ENCODE data around the gene HCFC1R1. TPM values are rescaled to one million over a fixed set of nuclear protein-coding genes. Genes with fewer than 3 reads are reported as not detected.

Gene HCFC1R1
- total RNA-seq, 6 experiments from 2014 or later: 54.6 to 90.3 (median 83.2) TPM

DNA sequence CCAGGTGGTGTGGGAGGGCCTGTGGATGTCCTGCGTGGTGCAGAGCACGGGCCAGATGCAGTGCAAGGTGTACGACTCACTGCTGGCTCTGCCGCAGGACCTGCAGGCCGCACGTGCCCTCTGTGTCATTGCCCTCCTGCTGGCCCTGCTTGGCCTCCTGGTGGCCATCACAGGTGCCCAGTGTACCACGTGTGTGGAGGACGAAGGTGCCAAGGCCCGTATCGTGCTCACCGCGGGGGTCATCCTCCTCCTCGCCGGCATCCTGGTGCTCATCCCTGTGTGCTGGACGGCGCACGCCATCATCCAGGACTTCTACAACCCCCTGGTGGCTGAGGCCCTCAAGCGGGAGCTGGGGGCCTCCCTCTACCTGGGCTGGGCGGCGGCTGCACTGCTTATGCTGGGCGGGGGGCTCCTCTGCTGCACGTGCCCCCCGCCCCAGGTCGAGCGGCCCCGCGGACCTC lies 10.2 kb downstream of the HCFC1R1 start:
- H3K9me3 Mint-ChIP-seq: no peaks in the 10 kb centered on the region
- no peak overlapping the region for H3K27ac Mint-ChIP-seq
- no peaks in the 10 kb centered on the region for H3K36me3 Mint-ChIP-seq (ENCODE audit: low read depth)
- H3K27me3 Mint-ChIP-seq (ENCODE audit: insufficient read depth): peaks cover 27% of the 10 kb centered on the region
- TF ChIP-seq, protein P1, sequence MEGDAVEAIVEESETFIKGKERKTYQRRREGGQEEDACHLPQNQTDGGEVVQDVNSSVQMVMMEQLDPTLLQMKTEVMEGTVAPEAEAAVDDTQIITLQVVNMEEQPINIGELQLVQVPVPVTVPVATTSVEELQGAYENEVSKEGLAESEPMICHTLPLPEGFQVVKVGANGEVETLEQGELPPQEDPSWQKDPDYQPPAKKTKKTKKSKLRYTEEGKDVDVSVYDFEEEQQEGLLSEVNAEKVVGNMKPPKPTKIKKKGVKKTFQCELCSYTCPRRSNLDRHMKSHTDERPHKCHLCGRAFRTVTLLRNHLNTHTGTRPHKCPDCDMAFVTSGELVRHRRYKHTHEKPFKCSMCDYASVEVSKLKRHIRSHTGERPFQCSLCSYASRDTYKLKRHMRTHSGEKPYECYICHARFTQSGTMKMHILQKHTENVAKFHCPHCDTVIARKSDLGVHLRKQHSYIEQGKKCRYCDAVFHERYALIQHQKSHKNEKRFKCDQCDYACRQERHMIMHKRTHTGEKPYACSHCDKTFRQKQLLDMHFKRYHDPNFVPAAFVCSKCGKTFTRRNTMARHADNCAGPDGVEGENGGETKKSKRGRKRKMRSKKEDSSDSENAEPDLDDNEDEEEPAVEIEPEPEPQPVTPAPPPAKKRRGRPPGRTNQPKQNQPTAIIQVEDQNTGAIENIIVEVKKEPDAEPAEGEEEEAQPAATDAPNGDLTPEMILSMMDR (IDR thresholded peaks at IDR 0.05): peak; percentile 39
- H3K4me3 Mint-ChIP-seq: no peak overlapping the region
- peaks cover 12% of the 10 kb centered on the region for H3K4me1 Mint-ChIP-seq (ENCODE audit: low read depth)
- no peak for DNase-seq

DNA sequence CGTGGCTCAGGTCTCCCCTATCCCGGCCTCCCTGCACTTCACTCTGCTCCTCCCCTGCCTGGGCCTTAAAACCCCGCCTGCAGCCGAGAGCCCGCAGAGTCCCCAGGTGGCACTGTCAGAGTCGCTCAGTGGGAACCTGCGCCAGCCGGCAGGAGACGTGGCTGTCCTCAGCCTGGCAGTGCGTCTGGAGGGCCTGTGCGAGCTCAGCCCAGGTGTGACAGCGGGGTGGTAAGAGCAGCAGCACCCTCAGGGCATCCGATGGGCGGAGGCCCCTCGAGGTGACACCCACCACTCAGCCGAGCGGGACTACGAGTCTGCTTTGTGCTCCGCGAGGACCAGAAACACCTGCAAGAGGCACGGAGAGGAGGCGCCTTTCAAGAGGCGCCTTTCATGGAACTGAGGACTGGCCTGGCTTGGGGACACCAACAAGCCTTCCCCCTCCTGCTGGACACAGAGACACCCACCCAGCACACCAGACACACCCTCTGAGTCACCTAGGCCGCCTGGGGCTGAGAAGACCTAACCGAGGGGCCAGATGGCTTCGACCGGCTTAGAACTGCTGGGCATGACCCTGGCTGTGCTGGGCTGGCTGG lies 10.8 kb downstream of the HCFC1R1 start, which contains the start of gene CLDN9:
Gene CLDN9, plus strand, starts transcription at position 96 of the 593 bp plus-strand sequence. Its CDS starts 440 bp downstream, at position 536.
- no peaks in the 10 kb centered on the region for H3K9me3 Mint-ChIP-seq
- no peak for DNase-seq
- H3K36me3 Mint-ChIP-seq (ENCODE audit: low read depth): no peaks in the 10 kb centered on the region
- H3K4me3 Mint-ChIP-seq: no peak within 1 kb of the TSS
- no peak within 1 kb of the TSS for H3K27ac Mint-ChIP-seq
- H3K4me1 Mint-ChIP-seq (ENCODE audit: low read depth): peaks cover 17% of the 10 kb centered on the region
- peaks cover 27% of the 10 kb centered on the region for H3K27me3 Mint-ChIP-seq (ENCODE audit: insufficient read depth)
- TF ChIP-seq, protein P1 (IDR thresholded peaks at IDR 0.05): no peak

DNA sequence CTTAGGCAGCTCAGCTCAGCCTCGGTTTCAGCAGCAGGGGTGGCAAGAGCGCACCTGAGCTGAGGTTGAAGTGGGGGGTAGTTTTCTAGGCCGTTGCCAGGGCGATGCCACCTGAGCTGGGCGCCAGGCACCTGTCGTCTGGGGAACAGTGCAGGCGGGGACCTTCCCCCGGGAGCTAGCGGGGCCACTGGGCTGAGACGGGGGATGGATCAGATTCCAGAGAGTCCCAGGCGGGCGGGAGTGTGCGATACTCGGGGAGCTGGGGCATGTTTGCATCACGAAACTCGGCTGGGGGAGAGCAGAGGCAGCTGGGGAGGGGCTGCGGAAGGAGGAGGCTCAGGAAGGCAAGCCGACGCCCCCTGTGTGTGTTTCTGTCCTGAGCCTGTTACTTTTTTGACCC lies 11.5 kb downstream of the HCFC1R1 start:
- Mint-ChIP-seq H3K9me3 (no peaks in the 10 kb centered on the region), H3K36me3 (ENCODE audit: low read depth) (no peaks in the 10 kb centered on the region), H3K4me1 (ENCODE audit: low read depth) (peaks cover 18% of the 10 kb centered on the region), H3K4me3 (no peak overlapping the region), H3K27me3 (ENCODE audit: insufficient read depth) (peaks cover 27% of the 10 kb centered on the region), H3K27ac (no peak overlapping the region)
- TF ChIP-seq, protein P1 (IDR thresholded peaks at IDR 0.05): no peak
- no peak for DNase-seq

DNA sequence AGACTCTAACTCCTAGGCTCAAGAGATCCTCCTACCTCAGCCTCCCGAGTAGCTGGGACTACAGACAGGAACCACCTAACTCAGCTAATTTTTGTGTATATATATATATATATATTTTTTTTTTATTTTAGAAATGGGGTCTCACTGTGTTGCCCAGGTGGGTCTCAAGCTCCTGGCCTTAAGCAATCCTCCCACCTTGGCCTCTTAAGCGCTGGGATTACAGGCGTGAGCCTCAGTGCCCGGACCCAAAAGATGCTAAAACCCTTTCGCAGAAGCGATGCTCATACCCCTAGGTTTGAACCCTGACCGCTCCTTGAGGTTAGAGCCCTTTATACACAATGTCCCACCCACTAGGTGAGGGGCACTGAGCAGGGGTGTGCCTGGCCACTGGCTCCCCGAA lies 13.2 kb downstream of the HCFC1R1 start:
- Mint-ChIP-seq H3K4me1 (ENCODE audit: low read depth) (peaks cover 18% of the 10 kb centered on the region), H3K27ac (no peak overlapping the region)

DNA sequence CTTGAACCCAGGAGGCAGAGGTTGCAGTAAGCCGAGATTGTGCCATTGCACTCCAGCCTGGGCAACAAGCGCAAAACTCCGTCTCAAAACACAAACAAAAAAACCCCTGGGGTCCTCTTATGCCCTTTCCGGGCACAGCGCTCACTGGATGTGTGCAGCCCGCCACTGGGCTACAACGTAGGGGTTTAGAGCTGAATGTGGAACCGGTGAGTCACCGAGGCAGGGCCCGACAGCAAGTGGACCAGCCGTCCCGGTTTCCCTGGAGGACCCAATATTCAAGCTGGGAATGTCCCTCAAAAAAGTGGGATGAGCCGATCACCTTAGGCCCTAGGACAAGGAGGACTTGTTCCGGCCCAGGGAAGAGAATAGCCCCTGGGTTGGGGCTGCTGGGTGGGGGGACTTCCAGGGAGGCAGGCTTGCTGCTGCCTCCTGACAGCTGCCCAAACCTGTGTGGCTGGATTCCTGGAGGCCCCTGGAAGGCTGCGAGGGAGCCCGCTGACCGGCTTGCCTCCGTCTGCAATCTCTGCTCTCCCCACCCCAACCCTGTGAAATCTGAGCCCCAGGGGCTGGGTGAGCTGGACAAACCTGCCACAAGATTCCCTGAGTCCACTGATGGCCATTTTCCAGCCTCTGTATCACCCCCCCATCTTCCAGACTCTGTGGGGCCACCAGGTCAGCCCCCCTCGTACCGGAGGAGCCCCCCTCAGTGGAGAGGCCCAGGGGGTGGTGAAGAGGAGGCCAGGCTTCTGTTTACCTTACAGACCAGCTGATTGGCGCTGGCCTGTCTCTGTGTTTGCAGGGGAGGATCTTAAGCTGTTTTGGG lies 14.0 kb downstream of the HCFC1R1 start:
- no peak for DNase-seq
- Mint-ChIP-seq H3K4me3 (no peak overlapping the region), H3K27ac (no peak overlapping the region), H3K27me3 (ENCODE audit: insufficient read depth) (peaks cover 25% of the 10 kb centered on the region), H3K4me1 (ENCODE audit: low read depth) (peaks cover 18% of the 10 kb centered on the region), H3K9me3 (no peaks in the 10 kb centered on the region), H3K36me3 (ENCODE audit: low read depth) (no peaks in the 10 kb centered on the region)
- TF ChIP-seq, protein P1 (IDR thresholded peaks at IDR 0.05): no peak

More for the DNA sequence above, 13.2 kb downstream of the HCFC1R1 start:
- Mint-ChIP-seq H3K9me3 (no peaks in the 10 kb centered on the region), H3K4me3 (no peak overlapping the region), H3K36me3 (ENCODE audit: low read depth) (no peaks in the 10 kb centered on the region), H3K27me3 (ENCODE audit: insufficient read depth) (peaks cover 25% of the 10 kb centered on the region)
- DNase-seq: no peak
- TF ChIP-seq, protein P1 (IDR thresholded peaks at IDR 0.05): no peak
